T-helper 1 cell treated with Interleukin-12 subunit alpha and Interleukin-12 subunit beta and Interleukin-4 antibody, amounts not matched to agents 30 μg/mL and 1 μg/mL, for 36 hours (primary cell): ENCODE measurements around the gene IFT52.
"Not testable (repeated sequence)": the region's sequence is repeated elsewhere in the genome, so short reads cannot be mapped to it uniquely, and the experiment has no call there.

Source experiments
- H3K27ac Mint-ChIP-seq: one replicate; pipeline ENCODE4 v1.8.0; 2021; ENCODE audit warnings: mild to moderate bottlenecking, mixed read lengths
- H3K27me3 Mint-ChIP-seq: one replicate; pipeline ENCODE4 v1.8.0; 2021; ENCODE audit warnings: low read depth, mixed read lengths
- H3K36me3 Mint-ChIP-seq: one replicate; pipeline ENCODE4 v1.8.0; 2021; ENCODE audit warnings: low read depth, mixed read lengths
- H3K4me1 Mint-ChIP-seq: one replicate; pipeline ENCODE4 v1.8.0; 2021; ENCODE audit warnings: low read depth, mixed read lengths
- H3K4me3 Mint-ChIP-seq: one replicate; pipeline ENCODE4 v1.8.0; 2021; ENCODE audit warnings: mild to moderate bottlenecking, moderate library complexity, mixed read lengths
- H3K9me3 Mint-ChIP-seq: one replicate; pipeline ENCODE4 v1.8.0; 2021; ENCODE audit warnings: mixed read lengths

Gene IFT52

GRCh38 chr20:43650997-43651525, 60.3 kb downstream of the IFT52 start:
- no peaks in the 10 kb centered on the region for H3K9me3 Mint-ChIP-seq
- no peak overlapping the region for H3K4me3 Mint-ChIP-seq
- H3K36me3 Mint-ChIP-seq = peaks cover 2% of the 10 kb centered on the region
- no peaks in the 10 kb centered on the region for H3K27me3 Mint-ChIP-seq
- no peaks in the 10 kb centered on the region for H3K4me1 Mint-ChIP-seq
- no peak overlapping the region for H3K27ac Mint-ChIP-seq

GRCh38 chr20:43651650-43652184, 61.0 kb downstream of the IFT52 start:
- H3K27ac Mint-ChIP-seq, H3K36me3 Mint-ChIP-seq, H3K4me1 Mint-ChIP-seq, H3K27me3 Mint-ChIP-seq, H3K4me3 Mint-ChIP-seq, H3K9me3 Mint-ChIP-seq: not testable (repeated sequence)

- Mint-ChIP-seq H3K9me3 (no peaks in the 10 kb centered on the region), H3K36me3 (no peaks in the 10 kb centered on the region), H3K27ac (no peak overlapping the region), H3K4me3 (no peak overlapping the region), H3K4me1 (peaks cover 7% of the 10 kb centered on the region), H3K27me3 (no peaks in the 10 kb centered on the region)
Measured at GRCh38 chr20:43653966-43654365, 63.2 kb downstream of the IFT52 start.

DNA sequence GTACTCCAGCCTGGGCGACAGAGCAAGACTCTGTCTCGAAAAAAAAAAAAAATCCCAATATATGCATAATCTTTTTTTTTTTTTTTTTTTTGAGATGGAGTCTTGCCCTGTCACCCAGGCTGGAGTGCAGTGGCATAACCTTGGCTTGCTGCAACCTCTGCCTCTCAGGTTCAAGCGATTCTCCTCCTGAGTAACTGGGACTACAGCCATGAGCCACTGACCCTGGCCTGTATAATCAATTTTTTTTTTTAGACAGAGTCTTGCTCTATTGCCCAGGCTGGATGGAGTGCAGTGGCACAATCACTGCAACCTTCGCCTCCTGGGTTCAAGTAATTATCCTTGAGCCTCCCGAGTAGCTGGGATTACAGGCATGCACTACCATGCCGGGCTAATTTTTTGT, 64.4 kb downstream of the IFT52 start:
- H3K4me3 Mint-ChIP-seq, H3K27ac Mint-ChIP-seq, H3K36me3 Mint-ChIP-seq, H3K4me1 Mint-ChIP-seq, H3K9me3 Mint-ChIP-seq, H3K27me3 Mint-ChIP-seq: not testable (repeated sequence)

DNA sequence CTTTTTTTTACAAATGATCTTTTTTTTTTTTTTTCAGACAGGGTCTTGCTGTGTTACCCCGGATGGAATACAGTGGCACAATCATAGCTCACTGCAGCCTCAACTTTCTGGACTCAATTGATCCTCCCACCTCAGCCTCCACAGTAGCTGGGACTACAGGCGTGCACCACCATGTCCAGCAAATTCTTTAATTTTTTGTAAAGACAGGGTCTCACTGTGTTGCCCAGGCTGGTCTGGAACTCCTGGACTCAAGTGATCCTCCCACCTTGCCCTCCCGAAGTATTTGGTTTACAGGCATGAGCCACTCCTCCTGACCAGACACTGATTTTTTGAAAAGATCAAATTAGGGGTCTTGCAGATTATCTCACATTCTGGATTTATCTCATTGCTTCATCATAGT, 65.2 kb downstream of the IFT52 start:
- Mint-ChIP-seq H3K4me3 (peak overlapping the region; percentile 40), H3K9me3 (no peaks in the 10 kb centered on the region), H3K4me1 (peaks cover 7% of the 10 kb centered on the region), H3K27me3 (no peaks in the 10 kb centered on the region), H3K27ac (no peak overlapping the region), H3K36me3 (no peaks in the 10 kb centered on the region)

DNA sequence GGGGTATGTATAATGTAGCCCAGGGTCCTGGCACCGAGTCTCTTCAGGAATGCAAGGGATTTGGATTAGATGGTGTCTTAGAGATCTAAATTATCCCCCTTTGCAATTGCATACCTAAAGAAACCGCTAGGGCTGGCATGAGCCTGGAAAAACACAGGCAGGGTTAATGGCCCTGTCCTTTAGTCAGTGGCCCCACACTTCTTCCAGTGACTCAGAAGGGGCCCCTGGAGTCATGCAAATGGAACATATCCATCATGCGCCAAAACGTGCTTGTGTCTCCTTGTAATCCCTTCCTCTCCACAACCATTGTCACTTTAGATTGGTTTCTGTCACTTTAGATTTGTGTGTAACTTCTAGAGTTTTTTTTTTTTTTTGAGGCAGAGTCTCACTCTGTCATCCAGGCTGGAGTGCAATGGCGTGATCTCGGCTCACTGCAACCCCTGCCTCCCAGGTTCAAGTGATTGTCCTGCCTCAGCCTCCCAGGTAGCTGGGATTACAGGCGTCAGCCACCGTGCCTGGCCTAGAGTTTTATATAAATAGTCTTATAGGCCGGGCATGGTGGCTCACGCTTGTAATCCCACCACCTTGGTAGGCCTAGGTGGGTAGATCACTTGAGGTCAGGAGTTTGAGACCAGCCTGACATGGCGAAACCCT, 67.5 kb downstream of the IFT52 start:
- no peaks in the 10 kb centered on the region for H3K36me3 Mint-ChIP-seq

DNA sequence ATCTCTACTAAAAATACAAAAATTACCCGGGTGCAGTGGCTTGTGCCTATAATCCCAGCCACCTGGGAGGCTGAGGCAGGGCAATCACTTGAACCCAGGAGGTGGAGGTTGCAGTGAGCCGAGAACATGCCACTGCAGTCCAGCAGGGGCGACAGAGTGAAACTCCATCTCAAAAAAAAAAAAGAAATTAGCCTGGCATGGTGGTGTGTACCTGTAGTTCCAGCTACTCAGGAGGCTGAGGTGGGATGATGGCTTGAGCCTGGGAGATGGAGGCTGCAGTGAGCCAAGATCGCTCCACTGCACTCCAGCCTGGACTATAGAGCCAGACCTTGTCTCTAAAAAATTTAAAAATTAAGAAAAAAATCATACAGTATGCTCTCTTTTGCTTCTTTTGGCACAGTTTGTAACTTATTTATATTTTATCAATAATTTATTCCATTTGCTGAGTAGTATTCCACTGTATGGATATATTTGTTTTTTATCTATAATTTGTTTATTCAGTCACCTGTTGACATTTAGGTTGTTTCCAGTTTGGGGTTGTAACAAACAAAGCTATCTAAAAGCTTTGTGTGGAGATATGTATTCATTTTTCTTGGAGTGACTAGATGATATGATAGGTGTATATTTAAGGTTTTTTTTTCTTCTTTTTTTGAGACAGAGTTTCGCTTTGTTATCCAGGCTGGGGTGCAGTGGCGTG, 68.1 kb downstream of the IFT52 start:
- H3K9me3 Mint-ChIP-seq = no peaks in the 10 kb centered on the region
- H3K27ac Mint-ChIP-seq = no peak overlapping the region
- peaks cover 5% of the 10 kb centered on the region for H3K27me3 Mint-ChIP-seq
- no peaks in the 10 kb centered on the region for H3K36me3 Mint-ChIP-seq
- no peak overlapping the region for H3K4me3 Mint-ChIP-seq
- H3K4me1 Mint-ChIP-seq = peaks cover 7% of the 10 kb centered on the region

More for the DNA sequence above, 67.5 kb downstream of the IFT52 start:
- H3K4me3 Mint-ChIP-seq = peak overlapping the region; percentile 92
- H3K27me3 Mint-ChIP-seq = peaks cover 5% of the 10 kb centered on the region
- peaks cover 7% of the 10 kb centered on the region for H3K4me1 Mint-ChIP-seq
- H3K27ac Mint-ChIP-seq = peak overlapping the region; percentile 89
- no peaks in the 10 kb centered on the region for H3K9me3 Mint-ChIP-seq

- Mint-ChIP-seq H3K36me3 (no peaks in the 10 kb centered on the region), H3K4me1 (peaks cover 4% of the 10 kb centered on the region), H3K4me3 (no peak overlapping the region), H3K27ac (no peak overlapping the region), H3K27me3 (peaks cover 8% of the 10 kb centered on the region), H3K9me3 (no peaks in the 10 kb centered on the region)
Measured at GRCh38 chr20:43662943-43663655, 72.4 kb downstream of the IFT52 start.

DNA sequence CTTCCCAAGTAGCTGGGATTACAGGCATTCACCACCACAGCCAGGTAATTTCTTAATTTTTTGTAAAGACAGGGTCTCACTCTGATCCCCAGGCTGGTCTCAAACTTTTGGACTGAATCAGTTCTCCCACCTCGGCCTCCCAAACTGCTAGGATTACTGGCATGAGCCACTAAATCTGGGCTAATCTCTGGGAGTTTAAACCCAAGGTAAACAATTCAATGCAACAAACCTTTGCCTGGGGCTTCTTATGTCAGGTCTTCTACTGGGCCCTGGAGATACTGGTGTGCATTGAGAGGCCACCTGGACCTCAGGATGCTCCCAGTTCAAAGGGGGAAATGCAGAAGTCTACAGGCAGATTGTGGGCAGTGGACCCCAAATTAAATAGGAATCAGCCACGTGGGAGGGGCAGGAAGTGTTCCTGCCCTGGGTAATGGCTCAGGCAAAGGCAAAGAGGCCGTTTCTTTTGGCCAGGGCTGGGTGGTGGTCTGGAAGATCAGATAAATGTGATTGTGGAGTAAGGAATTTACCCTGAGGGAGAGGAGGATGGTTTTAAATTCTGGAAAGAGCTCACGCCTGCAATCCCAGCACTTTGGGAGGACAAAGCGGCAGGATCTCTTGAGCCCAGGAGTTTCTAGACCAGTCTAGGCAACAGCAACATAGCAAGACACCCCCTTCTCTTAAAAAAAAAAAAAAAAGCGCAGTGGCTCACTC, 74.9 kb downstream of the IFT52 start:
- Mint-ChIP-seq H3K9me3 (no peaks in the 10 kb centered on the region), H3K4me1 (peaks cover 16% of the 10 kb centered on the region), H3K36me3 (peaks cover 2% of the 10 kb centered on the region), H3K27ac (no peak overlapping the region), H3K27me3 (peaks cover 8% of the 10 kb centered on the region), H3K4me3 (peak overlapping the region; percentile 60)

- Mint-ChIP-seq H3K27ac (peak within 1 kb of the TSS; percentile 65), H3K4me3 (peak within 1 kb of the TSS; percentile 77), H3K27me3 (peaks cover 8% of the 10 kb centered on the region), H3K9me3 (no peaks in the 10 kb centered on the region), H3K4me1 (peaks cover 17% of the 10 kb centered on the region), H3K36me3 (peaks cover 2% of the 10 kb centered on the region)
Measured at GRCh38 chr20:43666376-43667328, 75.9 kb downstream of the IFT52 start, which contains the start of gene MYBL2. TSS of gene MYBL2 (plus strand) at chr20:43667114. CDS start at chr20:43667284, 170 bp downstream.

- no peaks in the 10 kb centered on the region for H3K9me3 Mint-ChIP-seq
- peak overlapping the region; percentile 65 for H3K27ac Mint-ChIP-seq
- peaks cover 17% of the 10 kb centered on the region for H3K4me1 Mint-ChIP-seq
- peaks cover 8% of the 10 kb centered on the region for H3K27me3 Mint-ChIP-seq
- peak overlapping the region; percentile 77 for H3K4me3 Mint-ChIP-seq
- peaks cover 6% of the 10 kb centered on the region for H3K36me3 Mint-ChIP-seq
Measured at GRCh38 chr20:43667341-43668132, 76.8 kb downstream of the IFT52 start.

DNA sequence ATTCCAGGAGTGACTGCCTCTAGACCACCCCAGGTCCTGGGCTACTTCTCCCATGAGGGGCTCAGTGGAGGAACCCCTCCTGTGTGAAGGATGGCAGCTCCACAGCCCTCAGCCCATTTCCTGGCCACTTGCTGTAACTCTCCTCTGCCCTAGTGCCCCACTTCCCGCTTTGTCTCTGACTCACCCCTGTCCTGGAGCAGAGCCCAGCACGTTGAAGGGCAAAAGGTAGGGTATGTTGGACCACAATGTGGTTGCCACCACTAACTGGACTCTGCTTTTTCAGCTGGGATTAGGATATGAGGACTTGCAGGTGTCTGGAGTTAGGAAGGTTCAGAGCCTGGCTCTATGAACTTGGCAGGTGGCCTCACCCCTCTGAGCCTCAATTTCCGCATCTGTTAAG, 78.6 kb downstream of the IFT52 start:
- no peak overlapping the region for H3K4me3 Mint-ChIP-seq
- peaks cover 17% of the 10 kb centered on the region for H3K4me1 Mint-ChIP-seq
- no peaks in the 10 kb centered on the region for H3K9me3 Mint-ChIP-seq
- H3K27ac Mint-ChIP-seq = no peak overlapping the region
- H3K36me3 Mint-ChIP-seq = peaks cover 12% of the 10 kb centered on the region
- H3K27me3 Mint-ChIP-seq = peaks cover 4% of the 10 kb centered on the region

GRCh38 chr20:43670423-43670822, 79.7 kb downstream of the IFT52 start:
- Mint-ChIP-seq H3K4me3 (no peak overlapping the region), H3K4me1 (peaks cover 17% of the 10 kb centered on the region), H3K36me3 (peaks cover 13% of the 10 kb centered on the region), H3K27me3 (peaks cover 4% of the 10 kb centered on the region), H3K27ac (no peak overlapping the region), H3K9me3 (no peaks in the 10 kb centered on the region)
